Measurements from ENCODE around the gene NECTIN2.
"Not testable (repeated sequence)": the region's sequence is repeated elsewhere in the genome, so short reads cannot be mapped to it uniquely, and the experiment has no call there.

NECTIN2 gene

DNA sequence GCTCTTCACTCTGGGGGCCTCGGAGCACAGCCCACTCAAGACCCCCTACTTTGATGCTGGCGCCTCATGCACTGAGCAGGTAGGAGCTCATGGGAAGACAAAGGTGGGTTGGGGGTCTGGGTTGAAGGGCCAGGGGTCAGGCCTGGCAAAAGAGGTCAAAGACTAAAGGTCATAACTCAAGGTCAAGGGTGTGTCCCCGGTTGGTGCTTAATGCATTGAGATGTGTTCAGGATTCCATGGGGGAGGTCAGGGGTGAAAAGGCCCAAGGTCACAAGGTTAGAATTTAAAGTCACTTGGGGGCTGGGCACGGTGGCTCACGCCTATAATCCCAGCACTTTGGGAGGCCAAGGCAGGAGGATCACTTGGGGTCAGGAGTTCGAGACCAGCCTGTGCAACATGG lies 40.0 kb downstream of the NECTIN2 start:
- H3F3A ChIP-seq (ENCODE audit: insufficient read depth) = peaks cover 6% of the 10 kb centered on the region
- no peak overlapping the region for H3K4me2 ChIP-seq (ENCODE audit: low read depth, low read length, poor library complexity, severe bottlenecking)
- H2AFZ ChIP-seq (ENCODE audit: low read depth, low read length, severe bottlenecking) = no peak overlapping the region
- H4K20me1 ChIP-seq (ENCODE audit: low read depth, low read length) = no peaks in the 10 kb centered on the region
- H3K36me3 ChIP-seq (ENCODE audit: low read length) = no peaks in the 10 kb centered on the region
- no peaks in the 10 kb centered on the region for H3K27me3 ChIP-seq (ENCODE audit: low read length)
- no peaks in the 10 kb centered on the region; the same call in 1 of the 2 replicates for H3K9me3 ChIP-seq (ENCODE audit: insufficient read depth, low read length)
- no peaks in the 10 kb centered on the region; the same call in 1 of the 2 replicates for H3K79me2 ChIP-seq (ENCODE audit: insufficient read depth, low read length)
- no peak overlapping the region for H3K9ac ChIP-seq (ENCODE audit: low read length)
- TF ChIP-seq CTCF (IDR thresholded peaks at IDR 0.05; ENCODE audit: insufficient read depth, low read length, poor library complexity, severe bottlenecking) (no peak), EZH2phosphoT487 (conservative IDR thresholded peaks at IDR 0.05; ENCODE audit: low read length) (no peak)
- H3K27ac ChIP-seq (ENCODE audit: low read depth, low read length) = no peak overlapping the region
- H3K9me2 ChIP-seq (replicated peaks; ENCODE audit: insufficient read depth, low read length) = no peaks in the 10 kb centered on the region
- no peak overlapping the region for H3K4me3 ChIP-seq (ENCODE audit: insufficient read depth, low read length, poor library complexity, severe bottlenecking)

- H3K79me2 ChIP-seq (ENCODE audit: insufficient read depth, low read length) = peaks cover 15% of the 10 kb centered on the region
- no peak overlapping the region for H3K4me3 ChIP-seq (ENCODE audit: insufficient read depth, low read length, poor library complexity, severe bottlenecking)
- H4K20me1 ChIP-seq (ENCODE audit: low read depth, low read length) = no peaks in the 10 kb centered on the region; the same call in 1 of the 2 replicates
- no peaks in the 10 kb centered on the region for H3K36me3 ChIP-seq (ENCODE audit: low read length)
- H3K27me3 ChIP-seq (ENCODE audit: low read length) = no peaks in the 10 kb centered on the region
- H3K9ac ChIP-seq (ENCODE audit: low read length) = no peak overlapping the region
- peaks cover 6% of the 10 kb centered on the region for H3F3A ChIP-seq (ENCODE audit: insufficient read depth)
- no peaks in the 10 kb centered on the region; the same call in 1 of the 2 replicates for H3K9me3 ChIP-seq (ENCODE audit: insufficient read depth, low read length)
- TF ChIP-seq CTCF (IDR thresholded peaks at IDR 0.05; ENCODE audit: insufficient read depth, low read length, poor library complexity, severe bottlenecking) (no peak), EZH2phosphoT487 (conservative IDR thresholded peaks at IDR 0.05; ENCODE audit: low read length) (no peak)
- H3K27ac ChIP-seq (ENCODE audit: low read depth, low read length) = no peak overlapping the region
- no peak overlapping the region for H2AFZ ChIP-seq (ENCODE audit: low read depth, low read length, severe bottlenecking)
- no peak overlapping the region for H3K4me2 ChIP-seq (ENCODE audit: low read depth, low read length, poor library complexity, severe bottlenecking)
- H3K9me2 ChIP-seq (replicated peaks; ENCODE audit: insufficient read depth, low read length) = no peaks in the 10 kb centered on the region
Observed at GRCh38 chr19:44887648-44888047, 41.6 kb downstream of the NECTIN2 start.

DNA sequence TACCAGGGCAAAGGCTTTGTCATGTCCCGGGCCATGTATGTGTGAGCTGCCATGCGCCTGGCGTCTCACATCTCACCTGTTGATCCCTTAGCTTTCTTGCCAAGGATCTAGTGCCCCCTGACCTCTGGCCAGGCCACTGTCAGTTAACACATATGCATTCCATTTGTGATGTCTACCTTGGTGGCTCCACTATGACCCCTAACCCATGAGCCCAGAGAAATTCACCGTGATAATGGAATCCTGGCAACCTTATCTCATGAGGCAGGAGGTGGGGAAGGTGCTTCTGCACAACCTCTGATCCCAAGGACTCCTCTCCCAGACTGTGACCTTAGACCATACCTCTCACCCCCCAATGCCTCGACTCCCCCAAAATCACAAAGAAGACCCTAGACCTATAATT lies 42.2 kb downstream of the NECTIN2 start:
- not testable (repeated sequence) for H3K9me2 ChIP-seq (replicated peaks; ENCODE audit: insufficient read depth, low read length); H3K9me3 ChIP-seq (ENCODE audit: insufficient read depth, low read length); H2AFZ ChIP-seq (ENCODE audit: low read depth, low read length, severe bottlenecking); H3K4me2 ChIP-seq (ENCODE audit: low read depth, low read length, poor library complexity, severe bottlenecking); H3K4me3 ChIP-seq (ENCODE audit: insufficient read depth, low read length, poor library complexity, severe bottlenecking); H4K20me1 ChIP-seq (ENCODE audit: low read depth, low read length); H3K27me3 ChIP-seq (ENCODE audit: low read length); H3K27ac ChIP-seq (ENCODE audit: low read depth, low read length); H3K9ac ChIP-seq (ENCODE audit: low read length); H3K36me3 ChIP-seq (ENCODE audit: low read length); H3F3A ChIP-seq (ENCODE audit: insufficient read depth)
- peaks cover 22% of the 10 kb centered on the region for H3K79me2 ChIP-seq (ENCODE audit: insufficient read depth, low read length)

DNA sequence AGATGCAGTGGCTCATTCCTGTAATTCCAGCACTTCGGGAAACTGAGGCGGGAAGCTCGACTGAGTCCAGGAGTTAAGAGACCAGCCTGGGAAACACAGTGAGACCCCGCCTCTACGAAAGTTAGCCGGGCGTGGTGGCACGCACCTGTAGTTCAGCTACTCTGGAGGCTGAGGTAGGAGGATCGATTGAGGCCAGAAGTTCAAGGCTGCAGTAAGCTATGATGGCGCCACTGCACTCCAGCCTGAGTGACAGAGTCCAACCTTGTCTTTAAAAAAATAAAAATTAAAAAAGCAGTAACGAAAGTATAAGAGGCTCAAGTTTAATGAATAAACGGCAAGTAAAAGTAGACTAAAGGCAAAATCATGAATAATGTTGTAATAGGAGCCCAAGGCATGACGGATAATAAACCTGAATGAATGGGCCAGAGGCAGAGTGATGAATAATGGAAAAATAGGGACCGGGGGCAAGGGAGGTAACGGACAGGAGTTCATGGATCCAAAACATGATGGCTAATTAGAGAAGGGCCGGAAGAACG lies 43.8 kb downstream of the NECTIN2 start:
- Histone ChIP-seq H3K9me2 (replicated peaks; ENCODE audit: insufficient read depth, low read length) (no peaks in the 10 kb centered on the region), H3K4me3 (ENCODE audit: insufficient read depth, low read length, poor library complexity, severe bottlenecking) (peak overlapping the region; percentile 59), H3K9me3 (ENCODE audit: insufficient read depth, low read length) (no peaks in the 10 kb centered on the region; the same call in 1 of the 2 replicates), H3K36me3 (ENCODE audit: low read length) (no peaks in the 10 kb centered on the region), H2AFZ (ENCODE audit: low read depth, low read length, severe bottlenecking) (peak overlapping the region; percentile 86), H4K20me1 (ENCODE audit: low read depth, low read length) (no peaks in the 10 kb centered on the region; the same call in 1 of the 2 replicates), H3K4me2 (ENCODE audit: low read depth, low read length, poor library complexity, severe bottlenecking) (peak overlapping the region; percentile 89), H3F3A (ENCODE audit: insufficient read depth) (peaks cover 6% of the 10 kb centered on the region), H3K79me2 (ENCODE audit: insufficient read depth, low read length) (peaks cover 24% of the 10 kb centered on the region), H3K27ac (ENCODE audit: low read depth, low read length) (peak overlapping the region; percentile 82), H3K9ac (ENCODE audit: low read length) (peak overlapping the region; percentile 42), H3K27me3 (ENCODE audit: low read length) (no peaks in the 10 kb centered on the region)
- TF ChIP-seq EZH2phosphoT487 (conservative IDR thresholded peaks at IDR 0.05; ENCODE audit: low read length) (no peak), CTCF (IDR thresholded peaks at IDR 0.05; ENCODE audit: insufficient read depth, low read length, poor library complexity, severe bottlenecking) (no peak)

All from SU-DHL-6 (cell line).